ENCODE measurements around the gene ARL8B. TPM values are rescaled to one million over a fixed set of nuclear protein-coding genes. Genes with fewer than 3 reads are reported as not detected.

Gene ARL8B
- total and polyA plus RNA-seq, 9 of the 15 experiments (the other 6 are each of a cell fraction or from before 2014, with no cell fraction given): 28.5 to 99.4 (median 77.2) TPM

DNA sequence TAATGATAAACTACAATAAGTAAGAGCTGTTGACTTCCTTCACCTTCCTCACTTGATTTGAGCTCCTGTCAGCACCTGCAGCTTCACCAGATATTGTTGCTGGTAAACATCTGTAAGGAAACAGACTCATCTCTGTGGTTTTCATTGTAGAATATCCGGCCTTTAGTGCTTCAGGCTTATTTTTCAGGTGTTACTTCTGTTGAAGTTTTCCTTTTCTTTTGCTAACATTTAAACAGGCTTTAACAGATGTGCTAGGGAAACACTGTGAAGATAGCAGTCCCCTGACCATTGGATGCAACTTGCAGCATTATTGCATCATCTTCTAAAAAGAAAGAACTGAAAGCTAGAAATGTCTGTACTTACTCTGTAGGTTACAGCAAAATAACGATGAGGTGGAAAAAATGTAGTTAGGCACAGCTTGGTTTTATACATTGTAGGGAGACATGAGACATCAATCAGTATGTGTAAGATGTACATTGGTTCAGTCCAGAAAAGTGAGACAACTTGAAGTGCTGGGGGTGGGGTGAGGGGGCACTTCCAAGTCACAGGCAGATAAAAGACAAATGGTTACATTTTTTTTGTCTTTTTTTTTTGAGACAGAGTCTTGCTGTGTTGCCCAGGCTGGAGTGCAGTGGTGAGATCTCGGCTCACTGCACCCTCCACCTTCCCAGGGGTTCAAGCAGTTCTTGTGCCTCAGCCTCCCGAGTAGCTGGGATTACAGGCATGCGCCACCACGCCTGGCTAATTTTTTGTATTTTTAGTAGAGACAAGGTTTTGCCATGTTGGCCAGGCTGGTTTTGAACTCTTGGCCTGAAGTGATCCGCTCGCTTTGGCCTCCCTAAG, 75.6 kb downstream of the ARL8B start:
- Histone ChIP-seq H3K36me3 (ENCODE audit: control insufficient read depth, insufficient read depth, low read length) (peaks cover 57% of the 10 kb centered on the region), H3K4me3 (no peak overlapping the region), H3K9me3 (replicated peaks; ENCODE audit: control insufficient read depth, insufficient read depth, low read depth, low read length) (no peaks in the 10 kb centered on the region), H2AFZ (ENCODE audit: low read depth, low read length) (no peak overlapping the region), H3K4me2 (ENCODE audit: insufficient read depth, low read length) (peak overlapping the region; percentile 9; the same call in 1 of the 2 replicates), H3K9me1 (ENCODE audit: control insufficient read depth, insufficient read depth, low read length) (no peaks in the 10 kb centered on the region), H4K20me1 (replicated peaks; ENCODE audit: control insufficient read depth, insufficient read depth, low read length) (0 out of 2 replicates have a peak, but pooled peaks cover 4% of the 10 kb centered on the region), H3K27me3 (ENCODE audit: control insufficient read depth in 2 of 2, insufficient read depth in 2 of 2, low read length in 2 of 2) (no peaks in the 10 kb centered on the region), H3K9ac (ENCODE audit: insufficient read depth in 1 of 2, low read depth in 2 of 2, low read length in 2 of 2) (peak overlapping the region in 1 of 2 experiments; percentile 32; a peak in 2 of 4 replicates), H3K79me2 (ENCODE audit: control insufficient read depth, insufficient read depth, low read length) (peaks cover 21% of the 10 kb centered on the region), H3K27ac (ENCODE audit: extremely low read depth, low read depth, low read length) (peak overlapping the region; percentile 50), H3K4me1 (replicated peaks in 1 of 2; ENCODE audit: control insufficient read depth in 2 of 2, insufficient read depth in 2 of 2, low read length in 2 of 2) (peaks cover 0 to 50% of the 10 kb centered on the region in 2 experiments; a peak in 4 of 5 replicates)
- DNase-seq (ENCODE audit: extremely low read depth in 1 of 4, low spot score in 3 of 4) (peak in 2 of 4 experiments; percentile 30 to 55), ATAC-seq (peak; percentile 83), FAIRE-seq (no peak)
- CTCF ChIA-PET (ENCODE audit: low intra/inter-chr PET ratio): no interaction called here
- 66% methylated on average over 6 of the region's 8 CpGs for WGBS (ENCODE audit: insufficient coverage, low coverage, missing lambda C conversion rate)
- BruUV-seq (replicated peaks): no TSS peak
- POLR2A ChIA-PET: interaction anchor here (0.6 to 4.3 kb wide), 11 partner anchors 9 to 380 kb away, joined by 3 to 33 read pairs (median 4); partner anchors contain the start of gene EDEM1
- in situ Hi-C loops (cut with MboI) (no loop called here), intact Hi-C loops (cut with micrococcal nuclease) (no loop called here)
- no peak for TF ChIP-seq FOS (IDR thresholded peaks at IDR 0.05; ENCODE audit: extremely low read depth, insufficient read length)
- TF ChIP-seq SRSF7 (optimal IDR thresholded peaks at IDR 0.05; ENCODE audit: low read depth, low read length): no peak
- TF ChIP-seq NCOA2 (IDR thresholded peaks at IDR 0.05; ENCODE audit: partially characterized antibody in 2 of 2): no peak
- peak; percentile 79 for TF ChIP-seq SMAD3 (CRISPR knock-in tag; conservative IDR thresholded peaks at IDR 0.05)
- TF ChIP-seq MCM5 (IDR thresholded peaks at IDR 0.05; ENCODE audit: low read depth): no peak
- no peak for TF ChIP-seq CHCHD3 (CRISPR knock-in tag; IDR thresholded peaks at IDR 0.05)
- peak; percentile 97 for TF ChIP-seq ATF7 (IDR thresholded peaks at IDR 0.05)
- TF ChIP-seq TSC22D4 (tag; IDR thresholded peaks at IDR 0.05): no peak
- TF ChIP-seq NFYB (IDR thresholded peaks at IDR 0.05; ENCODE audit: extremely low read depth, insufficient read length): no peak
- TF ChIP-seq, protein P1, sequence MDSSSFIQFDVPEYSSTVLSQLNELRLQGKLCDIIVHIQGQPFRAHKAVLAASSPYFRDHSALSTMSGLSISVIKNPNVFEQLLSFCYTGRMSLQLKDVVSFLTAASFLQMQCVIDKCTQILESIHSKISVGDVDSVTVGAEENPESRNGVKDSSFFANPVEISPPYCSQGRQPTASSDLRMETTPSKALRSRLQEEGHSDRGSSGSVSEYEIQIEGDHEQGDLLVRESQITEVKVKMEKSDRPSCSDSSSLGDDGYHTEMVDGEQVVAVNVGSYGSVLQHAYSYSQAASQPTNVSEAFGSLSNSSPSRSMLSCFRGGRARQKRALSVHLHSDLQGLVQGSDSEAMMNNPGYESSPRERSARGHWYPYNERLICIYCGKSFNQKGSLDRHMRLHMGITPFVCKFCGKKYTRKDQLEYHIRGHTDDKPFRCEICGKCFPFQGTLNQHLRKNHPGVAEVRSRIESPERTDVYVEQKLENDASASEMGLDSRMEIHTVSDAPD (CRISPR knock-in tag; IDR thresholded peaks at IDR 0.05): peak; percentile 40; the same call in 1 of the 2 replicates
- TF ChIP-seq, protein P2, sequence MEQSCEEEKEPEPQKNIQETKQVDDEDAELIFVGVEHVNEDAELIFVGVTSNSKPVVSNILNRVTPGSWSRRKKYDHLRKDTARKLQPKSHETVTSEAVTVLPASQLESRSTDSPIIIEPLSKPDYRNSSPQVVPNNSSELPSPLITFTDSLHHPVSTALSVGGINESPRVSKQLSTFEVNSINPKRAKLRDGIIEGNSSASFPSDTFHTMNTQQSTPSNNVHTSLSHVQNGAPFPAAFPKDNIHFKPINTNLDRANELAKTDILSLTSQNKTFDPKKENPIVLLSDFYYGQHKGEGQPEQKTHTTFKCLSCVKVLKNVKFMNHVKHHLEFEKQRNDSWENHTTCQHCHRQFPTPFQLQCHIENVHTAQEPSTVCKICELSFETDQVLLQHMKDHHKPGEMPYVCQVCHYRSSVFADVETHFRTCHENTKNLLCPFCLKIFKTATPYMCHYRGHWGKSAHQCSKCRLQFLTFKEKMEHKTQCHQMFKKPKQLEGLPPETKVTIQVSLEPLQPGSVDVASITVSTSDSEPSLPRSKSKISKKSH (CRISPR knock-in tag; IDR thresholded peaks at IDR 0.05): no peak
- TF ChIP-seq RFX7 (CRISPR knock-in tag; IDR thresholded peaks at IDR 0.05): no peak
- TF ChIP-seq SNRNP70 (optimal IDR thresholded peaks at IDR 0.05; ENCODE audit: low read depth, low read length): no peak
- TF ChIP-seq ZNF76 (CRISPR knock-in tag; IDR thresholded peaks at IDR 0.05; ENCODE audit: borderline replicate concordance): peak; percentile 38; the same call in 1 of the 2 replicates
- no peak for TF ChIP-seq ZBTB7A (IDR thresholded peaks at IDR 0.05; ENCODE audit: borderline replicate concordance, control insufficient read depth, low read depth, low read length)
- no peak for TF ChIP-seq KHSRP (IDR thresholded peaks at IDR 0.05)
- TF ChIP-seq STAT5B (CRISPR knock-in tag; IDR thresholded peaks at IDR 0.05): peak; percentile 48; the same call in 1 of the 2 replicates
- TF ChIP-seq CHD2 (IDR thresholded peaks at IDR 0.05; ENCODE audit: low read depth, low read length): no peak
- peak; percentile 46 for TF ChIP-seq DMBX1 (CRISPR knock-in tag; IDR thresholded peaks at IDR 0.05; ENCODE audit: borderline replicate concordance)
- no peak for TF ChIP-seq MED1 (CRISPR knock-in tag; IDR thresholded peaks at IDR 0.05; ENCODE audit: borderline replicate concordance)
- TF ChIP-seq NBN (IDR thresholded peaks at IDR 0.05; ENCODE audit: low read depth): peak; percentile 81

All from K562 (cell line).